ENCODE measurements around the gene OR8H3.
A peak's percentile ranks its signal among the peaks of the same experiment; 100 is the strongest.
"Not testable (repeated sequence)": the region's sequence is repeated elsewhere in the genome, so short reads cannot be mapped to it uniquely, and the experiment has no call there.

Gene OR8H3, protein sequence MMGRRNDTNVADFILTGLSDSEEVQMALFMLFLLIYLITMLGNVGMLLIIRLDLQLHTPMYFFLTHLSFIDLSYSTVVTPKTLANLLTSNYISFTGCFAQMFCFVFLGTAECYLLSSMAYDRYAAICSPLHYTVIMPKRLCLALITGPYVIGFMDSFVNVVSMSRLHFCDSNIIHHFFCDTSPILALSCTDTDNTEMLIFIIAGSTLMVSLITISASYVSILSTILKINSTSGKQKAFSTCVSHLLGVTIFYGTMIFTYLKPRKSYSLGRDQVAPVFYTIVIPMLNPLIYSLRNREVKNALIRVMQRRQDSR

DNA sequence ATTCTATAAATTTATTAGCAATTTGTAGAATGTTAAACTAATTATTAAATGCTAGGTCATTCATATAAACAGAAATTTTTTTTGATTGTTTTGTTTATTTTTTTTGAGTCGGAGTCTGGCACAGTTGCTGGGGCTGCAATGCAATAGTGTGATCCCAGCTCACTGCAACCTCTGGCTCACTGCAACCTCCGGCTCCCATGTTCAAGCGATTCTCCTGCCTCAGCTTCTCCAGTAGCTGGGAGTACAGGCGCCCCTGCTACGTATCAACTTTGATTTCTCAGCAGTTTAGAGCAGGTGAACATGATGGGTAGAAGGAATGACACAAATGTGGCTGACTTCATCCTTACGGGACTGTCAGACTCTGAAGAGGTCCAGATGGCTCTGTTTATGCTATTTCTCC lies at the start of gene OR8H3:
Gene OR8H3 (plus strand): TSS at position 301 of the 400 bp plus-strand sequence. CDS start 0 bp downstream, at position 301.
- in situ Hi-C loops (cut with HindIII; ENCODE audit: low pct_unique_long_range_greater_than_20kb, low sequenced_read_pairs): no loop called here
- no peak for DNase-seq (ENCODE audit: low read depth in 1 of 2, low spot score in 1 of 2)
- no peak for TF ChIP-seq JUND (IDR thresholded peaks at IDR 0.05; ENCODE audit: low read depth)

DNA sequence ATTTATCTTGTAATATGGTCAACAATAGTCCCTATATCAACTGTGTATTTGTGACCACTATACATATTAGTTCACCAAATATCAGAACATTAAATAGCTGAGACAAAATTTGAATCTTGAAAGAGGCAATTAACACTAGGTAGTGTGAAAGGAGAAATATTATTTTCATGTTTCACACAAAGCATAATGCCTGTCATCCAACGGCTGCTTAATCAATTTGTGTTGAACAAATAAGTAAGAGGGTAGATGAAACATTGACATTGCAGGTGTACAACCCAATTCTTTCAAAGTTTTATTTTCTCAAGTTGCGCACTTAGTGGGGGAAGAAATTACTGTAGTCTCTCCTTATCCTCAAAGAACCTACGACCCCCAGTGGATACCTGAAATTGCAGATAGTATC lies 32.5 kb upstream of the OR8H3 start:
- peak in 1 of 2 experiments; percentile 39 for DNase-seq (ENCODE audit: low read depth in 1 of 2, low spot score in 1 of 2)
- TF ChIP-seq JUND (IDR thresholded peaks at IDR 0.05; ENCODE audit: low read depth): no peak
- in situ Hi-C loops (cut with HindIII; ENCODE audit: low pct_unique_long_range_greater_than_20kb, low sequenced_read_pairs): no loop called here

DNA sequence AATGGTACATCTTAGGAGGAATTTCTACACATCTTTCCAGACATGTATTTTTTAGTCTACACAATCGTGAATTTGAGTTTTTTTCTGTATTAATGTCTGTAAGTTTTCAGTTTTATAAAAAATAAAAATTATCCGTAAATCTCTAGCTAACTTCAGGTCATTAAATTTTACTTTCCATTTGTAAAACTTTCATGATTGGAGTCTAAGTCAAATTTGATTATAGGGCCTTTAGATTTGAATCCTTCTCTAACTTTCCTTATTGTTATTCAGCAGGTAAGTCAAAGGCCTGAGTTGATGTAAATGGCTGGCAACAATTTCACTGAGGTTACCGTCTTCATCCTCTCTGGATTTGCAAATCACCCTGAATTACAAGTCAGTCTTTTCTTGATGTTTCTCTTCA lies 29.2 kb upstream of the OR8H3 start, which contains the start of gene OR8I2:
Gene OR8I2 (plus strand): TSS at position 301 of the 400 bp plus-strand sequence. CDS start 0 bp downstream, at position 301.
- no peak for TF ChIP-seq JUND (IDR thresholded peaks at IDR 0.05; ENCODE audit: low read depth)
- in situ Hi-C loops (cut with HindIII; ENCODE audit: low pct_unique_long_range_greater_than_20kb, low sequenced_read_pairs): no loop called here
- no peak for DNase-seq (ENCODE audit: low read depth in 1 of 2, low spot score in 1 of 2)

DNA sequence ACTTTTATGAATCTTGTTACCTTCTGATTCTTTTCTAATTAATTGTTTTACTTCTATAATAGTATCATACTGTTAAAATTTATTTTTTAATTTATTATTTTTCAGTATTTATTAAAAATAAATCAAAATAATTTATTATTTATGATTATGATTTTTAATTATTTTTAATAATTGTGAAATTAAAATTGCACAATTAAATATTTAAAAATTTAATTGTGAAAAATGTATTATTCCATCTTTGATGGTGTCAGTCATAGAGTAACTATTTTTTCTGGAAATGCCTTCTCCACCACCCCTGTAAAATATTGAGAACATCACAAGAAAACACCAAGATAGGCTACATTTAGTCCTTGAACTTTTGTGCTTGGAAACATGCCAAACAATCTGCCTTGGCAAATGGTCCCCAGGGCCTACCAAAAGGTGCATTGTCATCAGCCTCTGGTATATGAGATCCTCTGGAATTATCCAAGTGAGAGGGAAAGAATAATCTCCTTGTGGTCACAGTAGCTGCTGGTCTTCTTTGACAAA lies 18.9 kb upstream of the OR8H3 start, which contains the start of gene OR8H2:
Gene OR8H2 (plus strand): TSS at position 478 of the 528 bp plus-strand sequence. CDS start 1,356 bp downstream, outside the sequence.
- in situ Hi-C loops (cut with HindIII; ENCODE audit: low pct_unique_long_range_greater_than_20kb, low sequenced_read_pairs): no loop called here
- no peak for DNase-seq (ENCODE audit: low read depth in 1 of 2, low spot score in 1 of 2)

DNA sequence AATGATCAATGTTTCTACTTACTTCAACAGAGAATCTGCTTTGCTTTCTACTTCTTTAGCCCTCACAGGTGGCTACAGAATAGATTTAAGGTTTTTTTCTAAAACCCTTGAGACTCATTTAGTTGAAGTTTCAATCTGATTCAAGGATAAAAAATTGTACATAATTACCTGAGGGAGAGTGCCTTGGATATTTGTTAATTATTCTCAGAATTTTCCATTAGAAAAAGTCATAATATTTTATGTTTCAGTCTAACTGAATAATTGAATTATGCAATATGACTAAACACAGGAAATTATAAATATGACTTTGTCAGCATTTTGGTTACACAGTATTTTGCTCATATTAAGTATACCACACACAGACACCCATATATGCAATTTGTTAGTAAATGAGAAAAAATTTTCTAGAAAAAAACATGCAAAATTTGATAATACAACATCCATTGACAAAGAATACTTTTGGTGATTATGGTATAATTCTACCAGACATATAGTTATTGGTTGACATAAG lies 18.0 kb downstream of the OR8H3 start, which contains the start of gene OR8J3:
Gene OR8J3 (minus strand): TSS at position 51 of the 511 bp plus-strand sequence. CDS start 2,483 bp downstream, outside the sequence.
- no peak for DNase-seq (ENCODE audit: low read depth in 1 of 2, low spot score in 1 of 2)
- no peak for TF ChIP-seq JUND (IDR thresholded peaks at IDR 0.05; ENCODE audit: low read depth)
- in situ Hi-C loops (cut with HindIII; ENCODE audit: low pct_unique_long_range_greater_than_20kb, low sequenced_read_pairs): no loop called here

More for the DNA sequence above, 18.9 kb upstream of the OR8H3 start, which contains the start of gene OR8H2:
- TF ChIP-seq JUND (IDR thresholded peaks at IDR 0.05; ENCODE audit: low read depth): no peak

DNA sequence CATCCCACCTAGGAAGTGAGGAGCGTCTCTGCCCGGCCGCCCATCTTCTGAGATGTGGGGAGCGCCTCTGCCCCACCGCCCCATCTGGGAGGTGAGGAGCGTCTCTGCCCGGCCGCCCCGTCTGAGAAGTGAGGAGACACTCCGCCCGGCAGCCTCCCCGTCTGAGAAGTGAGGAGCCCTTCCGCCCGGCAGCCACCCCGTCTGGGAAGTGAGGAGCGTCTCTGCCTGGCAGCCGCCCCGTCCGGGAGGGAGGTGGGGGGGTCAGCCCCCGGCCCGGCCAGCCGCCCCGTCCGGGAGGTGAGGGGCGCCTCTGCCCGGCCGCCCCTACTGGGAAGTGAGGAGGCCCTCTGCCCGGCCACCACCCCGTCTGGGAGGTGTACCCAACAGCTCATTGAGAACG lies 21.5 kb downstream of the OR8H3 start:
- in situ Hi-C loops (cut with HindIII; ENCODE audit: low pct_unique_long_range_greater_than_20kb, low sequenced_read_pairs); DNase-seq (ENCODE audit: low read depth in 1 of 2, low spot score in 1 of 2): not testable (repeated sequence)

DNA sequence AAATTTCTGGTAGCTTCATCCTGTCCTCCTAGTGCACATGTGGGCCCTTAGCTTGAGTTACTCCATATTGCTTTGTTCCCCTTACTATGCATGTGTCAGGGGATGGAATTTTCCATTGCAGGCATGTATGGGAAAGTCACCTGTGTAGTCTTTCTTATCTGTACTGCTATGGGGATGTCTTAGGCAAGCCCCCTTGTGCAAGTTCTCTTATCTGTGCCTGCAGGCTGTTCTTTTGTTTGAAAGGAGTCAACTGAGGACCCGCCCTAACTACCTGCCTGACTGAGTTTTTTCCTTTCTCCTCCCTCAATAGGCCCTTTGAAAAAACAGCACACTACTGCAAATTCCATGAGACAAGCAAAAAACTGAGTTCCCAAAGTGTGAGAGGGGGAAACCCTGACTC lies 29.2 kb downstream of the OR8H3 start:
- DNase-seq (ENCODE audit: low read depth in 1 of 2, low spot score in 1 of 2): no peak
- in situ Hi-C loops (cut with HindIII; ENCODE audit: low pct_unique_long_range_greater_than_20kb, low sequenced_read_pairs): no loop called here
- TF ChIP-seq JUND (IDR thresholded peaks at IDR 0.05; ENCODE audit: low read depth): no peak

DNA sequence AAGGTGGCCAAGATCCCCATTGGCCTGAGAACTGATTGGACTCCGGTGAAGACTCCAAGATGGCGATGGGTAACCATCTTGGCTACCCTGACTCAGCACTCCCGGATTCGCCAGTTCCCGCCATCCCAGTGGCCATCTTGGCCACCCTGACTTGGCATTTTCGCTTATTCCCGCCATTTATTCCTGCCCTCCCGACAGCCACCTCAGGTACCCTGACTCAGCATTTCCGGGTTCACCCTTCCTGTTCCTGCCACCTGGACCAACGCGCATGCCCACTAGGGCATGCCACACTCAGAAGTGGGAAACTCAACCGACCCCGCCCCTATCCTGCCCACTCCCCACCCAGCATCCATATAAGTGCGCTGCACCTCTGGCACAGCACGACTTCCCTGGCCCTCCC lies 30.2 kb downstream of the OR8H3 start:
- in situ Hi-C loops (cut with HindIII; ENCODE audit: low pct_unique_long_range_greater_than_20kb, low sequenced_read_pairs): no loop called here
- peak in 1 of 2 experiments; percentile 6 for DNase-seq (ENCODE audit: low read depth in 1 of 2, low spot score in 1 of 2)
- TF ChIP-seq JUND (IDR thresholded peaks at IDR 0.05; ENCODE audit: low read depth): no peak

DNA sequence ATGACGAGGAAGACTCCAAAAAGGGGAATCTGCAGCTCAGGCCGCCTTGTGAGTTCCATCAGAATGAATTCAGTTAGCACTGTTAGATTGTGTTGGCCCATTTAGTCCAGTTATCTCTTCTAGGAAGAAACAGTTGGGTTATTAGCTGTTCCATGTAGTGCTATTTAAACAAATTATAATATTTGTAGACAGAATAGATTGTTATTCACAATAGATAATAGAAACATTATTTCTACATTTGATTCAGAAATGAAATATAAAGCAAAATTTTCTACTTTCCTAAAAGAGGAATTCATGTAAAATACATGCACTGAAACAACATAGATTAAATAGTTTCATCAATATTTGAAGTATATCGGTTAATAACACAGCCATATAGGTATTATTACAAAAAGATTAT lies 38.0 kb downstream of the OR8H3 start, which contains the start of gene OR8K5:
Gene OR8K5 (minus strand): TSS at position 101 of the 400 bp plus-strand sequence. CDS start 0 bp downstream, at position 101.
- no peak for DNase-seq (ENCODE audit: low read depth in 1 of 2, low spot score in 1 of 2)
- no peak for TF ChIP-seq JUND (IDR thresholded peaks at IDR 0.05; ENCODE audit: low read depth)
- in situ Hi-C loops (cut with HindIII; ENCODE audit: low pct_unique_long_range_greater_than_20kb, low sequenced_read_pairs): no loop called here

DNA sequence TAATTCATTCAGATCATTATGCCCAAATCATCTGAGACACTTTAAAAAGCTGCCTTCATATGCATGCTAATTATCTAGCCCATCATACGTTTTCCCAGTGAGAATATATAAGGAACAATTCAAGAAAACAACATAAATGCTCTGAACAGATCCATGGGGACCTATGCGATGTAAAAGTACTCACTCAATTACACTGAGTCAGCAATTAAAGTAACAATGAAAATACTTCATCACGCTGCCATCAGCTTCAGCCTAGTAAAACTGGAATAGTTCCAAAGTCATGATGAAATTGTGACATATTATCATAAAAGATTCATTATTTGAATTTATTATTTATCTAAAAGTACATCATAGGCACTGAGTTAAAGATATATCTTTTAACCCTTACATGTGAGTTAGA lies 41.6 kb downstream of the OR8H3 start:
- TF ChIP-seq JUND (IDR thresholded peaks at IDR 0.05; ENCODE audit: low read depth): no peak
- in situ Hi-C loops (cut with HindIII; ENCODE audit: low pct_unique_long_range_greater_than_20kb, low sequenced_read_pairs): no loop called here
- no peak for DNase-seq (ENCODE audit: low read depth in 1 of 2, low spot score in 1 of 2)

DNA sequence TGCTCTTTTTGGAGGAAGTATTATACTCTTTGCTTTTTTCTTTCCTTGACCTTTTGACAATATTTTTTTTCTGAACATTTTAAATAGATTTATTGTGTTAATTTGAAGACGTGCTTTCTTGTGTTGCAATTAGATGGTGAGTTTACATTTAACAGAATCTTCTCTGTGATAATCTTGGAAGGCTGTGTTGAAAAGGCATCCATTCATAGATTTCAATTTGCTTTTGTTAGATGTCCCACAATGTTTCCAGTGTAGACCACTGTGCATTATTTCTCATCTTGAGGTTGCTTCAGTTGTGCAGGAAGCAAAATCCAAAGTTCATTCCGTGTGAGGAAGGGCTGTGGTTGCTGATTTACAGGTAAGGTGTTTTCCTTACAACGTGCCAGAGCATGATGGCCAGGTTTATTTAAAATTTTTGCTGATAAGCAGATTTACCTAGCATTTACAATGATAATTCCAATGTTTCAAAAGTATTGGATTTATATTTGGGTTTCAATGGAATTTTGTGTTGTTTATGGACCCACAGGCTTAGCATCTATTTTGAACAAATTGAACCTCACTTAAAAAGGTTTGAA lies 50.2 kb downstream of the OR8H3 start:
- in situ Hi-C loops (cut with HindIII; ENCODE audit: low pct_unique_long_range_greater_than_20kb, low sequenced_read_pairs): no loop called here
- no peak for TF ChIP-seq JUND (IDR thresholded peaks at IDR 0.05; ENCODE audit: low read depth)

More for the DNA sequence above, 50.2 kb downstream of the OR8H3 start:
- no peak for DNase-seq (ENCODE audit: low read depth in 1 of 2, low spot score in 1 of 2)
